HG03439 (cell line): ENCODE results near the gene VGLL2.
"Not testable (repeated sequence)": the region's sequence is repeated elsewhere in the genome, so short reads cannot be mapped to it uniquely, and the experiment has no call there.

Experiments
- ATAC-seq: cut with Tn5 transposase; IDR thresholded peaks from one replicate; pipeline ENCODE4 v1.9.1; 2021; ENCODE audit warnings: mild to moderate bottlenecking, moderate library complexity; ENCODE audit not compliant: unreplicated experiment

VGLL2 gene, protein sequence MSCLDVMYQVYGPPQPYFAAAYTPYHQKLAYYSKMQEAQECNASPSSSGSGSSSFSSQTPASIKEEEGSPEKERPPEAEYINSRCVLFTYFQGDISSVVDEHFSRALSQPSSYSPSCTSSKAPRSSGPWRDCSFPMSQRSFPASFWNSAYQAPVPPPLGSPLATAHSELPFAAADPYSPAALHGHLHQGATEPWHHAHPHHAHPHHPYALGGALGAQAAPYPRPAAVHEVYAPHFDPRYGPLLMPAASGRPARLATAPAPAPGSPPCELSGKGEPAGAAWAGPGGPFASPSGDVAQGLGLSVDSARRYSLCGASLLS

GRCh38 chr6:117265410-117266256 lies at the start of gene VGLL2:
VGLL2 (plus strand) TSS chr6:117265558; CDS start chr6:117265764, 206 bp downstream.
- no peak for ATAC-seq

DNA sequence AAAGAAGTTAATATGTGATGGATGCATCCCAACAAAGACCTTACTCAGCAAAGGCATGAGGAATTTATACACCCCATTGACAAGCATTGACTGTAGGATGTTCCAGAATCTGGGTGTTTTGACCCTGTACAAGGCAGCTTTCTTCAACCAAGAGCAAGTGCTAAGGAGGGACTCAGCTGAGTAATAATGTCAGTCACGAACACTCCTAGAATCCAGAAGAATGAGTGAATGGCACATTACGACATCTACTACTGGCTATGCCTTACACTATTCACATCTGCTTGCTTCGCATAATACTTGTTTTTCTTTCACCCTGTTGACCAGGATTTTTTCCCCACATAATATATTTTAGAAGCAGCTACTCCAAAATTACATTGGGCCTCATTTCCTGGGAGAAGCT lies 42.5 kb upstream of the VGLL2 start:
- no peak for ATAC-seq

GRCh38 chr6:117226778-117227177 lies 38.6 kb upstream of the VGLL2 start:
- no peak for ATAC-seq

- no peak for ATAC-seq
Measured at GRCh38 chr6:117227245-117227962, 38.0 kb upstream of the VGLL2 start.

DNA sequence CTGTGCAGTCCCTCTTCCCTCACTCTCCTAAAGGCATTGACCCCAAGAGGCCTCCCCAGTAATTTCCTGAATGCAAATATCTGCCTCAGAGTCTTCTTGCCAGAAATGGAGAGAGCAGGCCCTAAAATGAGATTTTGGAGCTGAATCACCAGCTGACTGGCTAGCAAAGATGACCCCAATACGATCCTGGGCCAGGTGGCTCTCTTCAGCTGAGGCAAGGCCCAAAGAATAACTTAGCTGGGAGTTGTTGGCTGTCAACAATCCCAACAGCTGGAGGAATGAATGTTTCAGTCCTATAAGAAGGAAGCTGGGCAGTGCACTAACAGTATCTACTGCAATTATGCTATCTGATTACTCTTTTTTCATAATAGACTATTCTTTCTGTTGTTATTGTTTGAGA lies 37.2 kb upstream of the VGLL2 start:
- no peak for ATAC-seq

- ATAC-seq = no peak
Measured at GRCh38 chr6:117229870-117230269, 35.5 kb upstream of the VGLL2 start.

DNA sequence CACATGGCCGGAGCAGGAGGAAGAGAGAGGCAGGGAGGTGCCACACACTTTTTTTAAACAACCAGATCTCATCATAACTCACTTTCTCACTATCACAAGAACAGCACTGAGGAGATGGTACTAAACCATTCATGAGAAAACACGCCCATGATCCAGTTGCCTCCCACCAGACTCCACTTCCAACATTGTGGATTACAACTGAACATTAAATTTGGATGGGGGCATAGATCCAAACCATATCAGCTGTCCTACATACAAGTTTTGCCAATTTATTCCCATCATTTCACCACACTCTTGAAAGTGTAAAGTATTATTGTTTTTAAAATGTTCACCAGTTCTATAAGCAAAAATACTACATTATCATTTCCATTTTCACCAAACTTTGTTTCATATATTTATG lies 33.9 kb upstream of the VGLL2 start:
- no peak for ATAC-seq

- no peak for ATAC-seq
Measured at GRCh38 chr6:117232196-117232595, 33.2 kb upstream of the VGLL2 start.

GRCh38 chr6:117233145-117233544 lies 32.2 kb upstream of the VGLL2 start:
- ATAC-seq = no peak

DNA sequence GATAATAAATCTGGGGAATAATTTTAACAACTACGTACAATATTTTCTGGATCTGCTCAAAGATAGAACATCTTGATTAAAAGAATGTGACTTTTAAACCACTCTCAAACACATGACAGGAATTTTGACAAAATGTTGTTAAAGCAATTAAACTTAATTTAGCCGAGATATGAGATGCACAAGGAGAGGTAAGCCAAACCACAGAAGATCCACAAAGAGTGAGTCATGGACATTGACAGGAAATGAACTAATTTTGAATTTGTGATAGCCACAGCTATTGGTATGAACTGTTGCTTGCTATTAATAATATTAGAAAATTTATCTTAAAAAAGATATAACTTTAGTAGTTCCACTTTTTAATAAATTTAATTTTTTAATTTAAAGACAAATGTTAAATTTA lies 27.8 kb upstream of the VGLL2 start:
- no peak for ATAC-seq

DNA sequence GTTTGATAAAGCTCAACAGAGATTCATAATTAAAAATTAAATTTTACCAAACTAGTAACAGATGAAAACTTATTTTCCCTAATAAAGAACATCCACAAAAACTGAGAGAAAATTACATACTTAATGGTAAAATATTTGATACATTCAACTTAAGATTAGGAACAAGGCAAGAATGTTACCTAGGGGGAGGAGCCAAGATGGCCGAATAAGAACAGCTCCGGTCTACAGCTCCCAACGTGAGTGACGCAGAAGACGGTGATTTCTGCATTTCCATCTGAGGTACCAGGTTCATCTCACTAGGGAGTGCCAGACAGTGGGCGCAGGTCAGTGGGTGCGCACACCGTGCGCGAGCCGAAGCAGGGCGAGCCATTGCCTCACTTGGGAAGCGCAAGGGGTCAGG lies 20.8 kb upstream of the VGLL2 start:
- ATAC-seq = not testable (repeated sequence)

GRCh38 chr6:117244979-117245378 lies 20.4 kb upstream of the VGLL2 start:
- not testable (repeated sequence) for ATAC-seq

GRCh38 chr6:117253785-117254184 lies 11.6 kb upstream of the VGLL2 start:
- no peak for ATAC-seq

DNA sequence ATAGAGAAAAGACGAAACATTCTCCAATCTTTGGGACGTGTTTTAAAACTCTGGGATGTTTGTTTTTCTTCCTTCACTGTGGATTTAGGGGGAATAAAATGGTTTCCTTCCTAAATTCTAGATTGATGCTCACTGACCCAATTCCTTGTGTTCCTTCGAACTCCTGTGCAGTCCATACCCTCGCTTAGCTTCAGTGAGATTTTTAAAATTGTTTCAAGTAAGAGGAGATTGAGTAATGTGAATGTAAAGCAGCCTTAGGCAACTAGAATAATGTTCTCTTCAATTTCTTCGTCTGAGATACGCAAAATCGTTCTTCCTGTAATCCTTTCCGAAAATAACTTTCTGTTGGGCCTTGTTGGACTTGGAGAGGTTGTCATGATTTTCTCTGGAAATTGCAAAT lies 2.6 kb upstream of the VGLL2 start:
- no peak for ATAC-seq

GRCh38 chr6:117263353-117263927 lies 1.9 kb upstream of the VGLL2 start:
- ATAC-seq = no peak

DNA sequence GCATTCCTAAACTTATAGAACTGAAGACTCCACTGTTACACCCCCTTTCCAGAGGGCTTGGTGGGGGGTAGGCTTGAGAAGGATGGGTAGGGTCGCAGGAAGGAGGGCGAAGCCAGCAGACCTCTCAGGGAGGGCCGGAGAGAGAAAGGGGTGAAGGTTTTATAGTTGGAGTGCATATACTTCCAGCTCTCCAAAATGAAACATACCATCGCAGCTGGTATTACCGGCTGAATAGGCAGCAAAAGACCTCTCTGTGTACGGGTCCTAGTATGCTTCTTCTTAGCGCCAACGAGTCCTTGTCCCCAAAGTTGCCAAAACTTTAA lies 1.0 kb upstream of the VGLL2 start:
- no peak for ATAC-seq

DNA sequence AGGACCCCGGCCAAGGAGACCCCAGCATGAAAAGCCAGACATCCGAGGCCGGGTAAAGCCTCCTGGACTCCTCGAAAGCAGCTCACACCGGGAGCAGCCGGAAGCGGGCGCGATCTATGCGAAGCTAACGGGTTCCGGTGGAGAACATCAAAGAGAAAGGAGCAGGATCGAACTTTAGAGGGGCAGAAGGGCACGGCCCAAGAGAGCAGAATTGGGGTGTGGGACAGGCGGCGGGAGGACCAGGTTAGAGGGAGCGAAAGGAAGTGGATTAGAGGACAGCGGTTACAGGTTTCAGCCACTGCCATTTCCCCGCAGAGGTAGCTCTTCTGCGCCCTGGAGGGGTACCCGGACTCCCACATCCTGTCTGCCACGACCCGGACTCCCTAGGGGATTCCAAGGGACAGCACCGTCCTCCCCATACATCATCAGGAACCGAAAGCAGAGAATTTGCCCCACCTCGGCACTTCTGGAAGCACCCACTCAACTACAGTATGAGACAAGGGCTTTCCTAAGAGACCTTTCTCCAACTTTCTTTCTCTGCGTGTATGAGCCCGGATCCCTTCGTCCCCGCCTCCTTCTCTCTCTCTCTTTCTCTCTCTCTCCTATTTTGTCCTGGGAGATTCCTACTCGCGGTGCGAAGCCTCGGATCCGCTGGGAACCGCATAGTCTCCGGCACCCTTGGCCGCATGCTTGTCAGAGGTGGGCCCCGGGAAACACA lies 507 bp upstream of the VGLL2 start:
- no peak for ATAC-seq

DNA sequence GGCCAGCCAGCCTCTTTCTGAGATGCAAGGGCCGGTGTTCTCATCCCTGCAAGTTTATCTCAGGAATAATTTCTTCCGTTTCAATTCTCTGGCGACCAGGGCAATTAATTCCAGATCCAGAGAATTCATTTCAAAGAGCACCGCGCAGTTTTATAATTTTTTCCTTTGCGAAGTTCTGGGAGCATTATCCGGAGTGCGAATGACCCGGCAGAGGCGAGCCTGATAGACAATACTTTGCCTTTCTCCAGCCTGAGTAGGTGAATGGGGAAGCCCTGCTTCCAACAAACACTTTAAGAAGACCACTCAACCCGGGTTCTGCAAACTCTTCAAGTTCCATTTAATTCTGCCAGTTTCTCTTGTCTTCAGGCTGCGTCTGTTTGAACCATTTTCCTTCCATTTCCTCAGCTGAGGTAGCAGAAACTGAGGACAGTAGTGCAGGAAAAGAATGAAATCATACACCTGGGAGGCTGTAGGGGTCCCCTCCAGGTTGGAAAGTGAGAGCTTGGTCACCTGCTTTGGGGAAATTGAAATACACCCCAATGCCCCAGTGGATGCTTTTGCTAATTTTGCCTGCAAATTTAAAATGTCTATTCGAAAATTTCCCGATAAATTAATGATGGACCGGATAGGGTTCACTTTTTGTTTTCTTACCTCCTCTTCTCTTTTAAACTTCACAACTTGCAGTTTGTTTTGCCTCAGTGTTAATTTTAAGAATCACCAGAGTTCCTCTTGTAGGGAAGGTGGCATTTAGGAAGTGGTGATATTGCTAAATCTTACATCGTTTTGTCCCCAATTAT lies 1.1 kb downstream of the VGLL2 start:
- no peak for ATAC-seq

- no peak for ATAC-seq
Measured at GRCh38 chr6:117267054-117267347, 1.6 kb downstream of the VGLL2 start.
